Measurements from ENCODE around the gene HOXB3.

The HOXB3 gene

GRCh38 chr17:48611681-48612455 lies 21.8 kb upstream of the HOXB3 start:
- H3K4me1 ChIP-seq (ENCODE audit: control insufficient read depth in 2 of 2, insufficient read depth in 2 of 2, low read length in 2 of 2), result peaks cover 24 to 25% of the 10 kb centered on the region in 2 donors
- peaks cover 21 to 31% of the 10 kb centered on the region in 2 donors for H3K27me3 ChIP-seq (ENCODE audit: control insufficient read depth in 2 of 2, insufficient read depth in 2 of 2, low read length in 2 of 2)
- H3K9me3 ChIP-seq (ENCODE audit: control insufficient read depth in 2 of 2, low read length in 2 of 2), result no peaks in the 10 kb centered on the region
- no peaks in the 10 kb centered on the region for H3K36me3 ChIP-seq (ENCODE audit: control insufficient read depth in 2 of 2, insufficient read depth in 2 of 2, low read length in 2 of 2)
- H3K27ac ChIP-seq (ENCODE audit: low read depth in 2 of 2, low read length in 2 of 2), result peak overlapping the region; percentile 86 to 88
- peak overlapping the region; percentile 81 to 89 for H3K4me3 ChIP-seq (ENCODE audit: low read length in 2 of 2)
- peak overlapping the region; percentile 79 to 86 for H3K9ac ChIP-seq (ENCODE audit: low read depth in 1 of 2, low read length in 2 of 2)

GRCh38 chr17:48611213-48611612 lies 21.2 kb upstream of the HOXB3 start:
- H3K4me3 ChIP-seq (ENCODE audit: low read length in 2 of 2), result peak overlapping the region; percentile 81 to 89
- H3K4me1 ChIP-seq (ENCODE audit: control insufficient read depth in 2 of 2, insufficient read depth in 2 of 2, low read length in 2 of 2), result peaks cover 20 to 25% of the 10 kb centered on the region in 2 donors

GRCh38 chr17:48610282-48611211 lies 20.5 kb upstream of the HOXB3 start, which contains the start of gene HOXB7:
TSS of gene HOXB7 (minus strand) at chr17:48611017. CDS start at chr17:48610918, 99 bp downstream.
- Histone ChIP-seq H3K27me3 (ENCODE audit: control insufficient read depth in 2 of 2, insufficient read depth in 2 of 2, low read length in 2 of 2) (peaks cover 13 to 18% of the 10 kb centered on the region in 2 donors), H3K9me3 (ENCODE audit: control insufficient read depth in 2 of 2, low read length in 2 of 2) (no peaks in the 10 kb centered on the region), H3K4me3 (ENCODE audit: low read length in 2 of 2) (peak within 1 kb of the TSS; percentile 81 to 89), H3K27ac (ENCODE audit: low read depth in 2 of 2, low read length in 2 of 2) (peak within 1 kb of the TSS; percentile 86 to 88), H3K4me1 (ENCODE audit: control insufficient read depth in 2 of 2, insufficient read depth in 2 of 2, low read length in 2 of 2) (peaks cover 20% of the 10 kb centered on the region in 2 donors), H3K9ac (ENCODE audit: low read depth in 1 of 2, low read length in 2 of 2) (peak within 1 kb of the TSS; percentile 79 to 86), H3K36me3 (ENCODE audit: control insufficient read depth in 2 of 2, insufficient read depth in 2 of 2, low read length in 2 of 2) (no peaks in the 10 kb centered on the region)

More at GRCh38 chr17:48611213-48611612, 21.2 kb upstream of the HOXB3 start:
- Histone ChIP-seq H3K36me3 (ENCODE audit: control insufficient read depth in 2 of 2, insufficient read depth in 2 of 2, low read length in 2 of 2) (no peaks in the 10 kb centered on the region), H3K27me3 (ENCODE audit: control insufficient read depth in 2 of 2, insufficient read depth in 2 of 2, low read length in 2 of 2) (peaks cover 15 to 24% of the 10 kb centered on the region in 2 donors), H3K9me3 (ENCODE audit: control insufficient read depth in 2 of 2, low read length in 2 of 2) (no peaks in the 10 kb centered on the region), H3K9ac (ENCODE audit: low read depth in 1 of 2, low read length in 2 of 2) (peak overlapping the region; percentile 79 to 86), H3K27ac (ENCODE audit: low read depth in 2 of 2, low read length in 2 of 2) (peak overlapping the region; percentile 86 to 88)

GRCh38 chr17:48609759-48610281 lies 19.8 kb upstream of the HOXB3 start:
- Histone ChIP-seq H3K27ac (ENCODE audit: low read depth in 2 of 2, low read length in 2 of 2) (peak overlapping the region; percentile 86 to 88), H3K4me1 (ENCODE audit: control insufficient read depth in 2 of 2, insufficient read depth in 2 of 2, low read length in 2 of 2) (peaks cover 24 to 25% of the 10 kb centered on the region in 2 donors), H3K4me3 (ENCODE audit: low read length in 2 of 2) (peak overlapping the region; percentile 81 to 89), H3K27me3 (ENCODE audit: control insufficient read depth in 2 of 2, insufficient read depth in 2 of 2, low read length in 2 of 2) (peaks cover 10 to 12% of the 10 kb centered on the region in 2 donors), H3K36me3 (ENCODE audit: control insufficient read depth in 2 of 2, insufficient read depth in 2 of 2, low read length in 2 of 2) (no peaks in the 10 kb centered on the region), H3K9me3 (ENCODE audit: control insufficient read depth in 2 of 2, low read length in 2 of 2) (no peaks in the 10 kb centered on the region), H3K9ac (ENCODE audit: low read depth in 1 of 2, low read length in 2 of 2) (peak overlapping the region; percentile 79 to 86)

GRCh38 chr17:48609033-48609432 lies 19.0 kb upstream of the HOXB3 start:
- Histone ChIP-seq H3K27me3 (ENCODE audit: control insufficient read depth in 2 of 2, insufficient read depth in 2 of 2, low read length in 2 of 2) (peaks cover 7 to 8% of the 10 kb centered on the region in 2 donors), H3K4me1 (ENCODE audit: control insufficient read depth in 2 of 2, insufficient read depth in 2 of 2, low read length in 2 of 2) (peaks cover 21 to 23% of the 10 kb centered on the region in 2 donors), H3K27ac (ENCODE audit: low read depth in 2 of 2, low read length in 2 of 2) (no peak overlapping the region), H3K9ac (ENCODE audit: low read depth in 1 of 2, low read length in 2 of 2) (peak overlapping the region in 1 of 2 donors; percentile 24), H3K36me3 (ENCODE audit: control insufficient read depth in 2 of 2, insufficient read depth in 2 of 2, low read length in 2 of 2) (no peaks in the 10 kb centered on the region), H3K9me3 (ENCODE audit: control insufficient read depth in 2 of 2, low read length in 2 of 2) (no peaks in the 10 kb centered on the region), H3K4me3 (ENCODE audit: low read length in 2 of 2) (peak overlapping the region in 1 of 2 donors; percentile 89)

- peaks cover 3 to 6% of the 10 kb centered on the region in 2 donors for H3K27me3 ChIP-seq (ENCODE audit: control insufficient read depth in 2 of 2, insufficient read depth in 2 of 2, low read length in 2 of 2)
- H3K27ac ChIP-seq (ENCODE audit: low read depth in 2 of 2, low read length in 2 of 2), result no peak overlapping the region
- H3K36me3 ChIP-seq (ENCODE audit: control insufficient read depth in 2 of 2, insufficient read depth in 2 of 2, low read length in 2 of 2), result no peaks in the 10 kb centered on the region
- no peak overlapping the region for H3K9ac ChIP-seq (ENCODE audit: low read depth in 1 of 2, low read length in 2 of 2)
- no peaks in the 10 kb centered on the region for H3K9me3 ChIP-seq (ENCODE audit: control insufficient read depth in 2 of 2, low read length in 2 of 2)
- H3K4me1 ChIP-seq (ENCODE audit: control insufficient read depth in 2 of 2, insufficient read depth in 2 of 2, low read length in 2 of 2), result peaks cover 16 to 21% of the 10 kb centered on the region in 2 donors
- H3K4me3 ChIP-seq (ENCODE audit: low read length in 2 of 2), result no peak overlapping the region
Observed at GRCh38 chr17:48608494-48608834, 18.4 kb upstream of the HOXB3 start.

GRCh38 chr17:48606892-48607614 lies 17.0 kb upstream of the HOXB3 start:
- no peak overlapping the region for H3K4me3 ChIP-seq (ENCODE audit: low read length in 2 of 2)
- H3K27me3 ChIP-seq (ENCODE audit: control insufficient read depth in 2 of 2, insufficient read depth in 2 of 2, low read length in 2 of 2), result peaks cover 0 to 3% of the 10 kb centered on the region in 2 donors
- H3K4me1 ChIP-seq (ENCODE audit: control insufficient read depth in 2 of 2, insufficient read depth in 2 of 2, low read length in 2 of 2), result peaks cover 13 to 24% of the 10 kb centered on the region in 2 donors
- no peak overlapping the region for H3K27ac ChIP-seq (ENCODE audit: low read depth in 2 of 2, low read length in 2 of 2)
- H3K9ac ChIP-seq (ENCODE audit: low read depth in 1 of 2, low read length in 2 of 2), result no peak overlapping the region
- H3K9me3 ChIP-seq (ENCODE audit: control insufficient read depth in 2 of 2, low read length in 2 of 2), result no peaks in the 10 kb centered on the region
- no peaks in the 10 kb centered on the region for H3K36me3 ChIP-seq (ENCODE audit: control insufficient read depth in 2 of 2, insufficient read depth in 2 of 2, low read length in 2 of 2)

GRCh38 chr17:48605991-48606891 lies 16.2 kb upstream of the HOXB3 start:
- Histone ChIP-seq H3K4me3 (ENCODE audit: low read length in 2 of 2) (no peak overlapping the region), H3K9ac (ENCODE audit: low read depth in 1 of 2, low read length in 2 of 2) (no peak overlapping the region), H3K36me3 (ENCODE audit: control insufficient read depth in 2 of 2, insufficient read depth in 2 of 2, low read length in 2 of 2) (no peaks in the 10 kb centered on the region), H3K4me1 (ENCODE audit: control insufficient read depth in 2 of 2, insufficient read depth in 2 of 2, low read length in 2 of 2) (peaks cover 19 to 26% of the 10 kb centered on the region in 2 donors), H3K9me3 (ENCODE audit: control insufficient read depth in 2 of 2, low read length in 2 of 2) (no peaks in the 10 kb centered on the region), H3K27ac (ENCODE audit: low read depth in 2 of 2, low read length in 2 of 2) (no peak overlapping the region), H3K27me3 (ENCODE audit: control insufficient read depth in 2 of 2, insufficient read depth in 2 of 2, low read length in 2 of 2) (peaks cover 2 to 3% of the 10 kb centered on the region in 2 donors)
